Suprapubic skin (tissue), 3 donors: ENCODE results near the gene MDK.

Source experiments
- CTCF ChIP-seq, 2 donors: fragments of 200-600 bp in 1 of 2; fragments of 450-650 bp in 1 of 2; sonication (generic) in 1 of 2; IDR thresholded peaks; one replicate each; pipeline ENCODE4 v1.5.1; 2016 to 2019; ENCODE audit warnings: antibody characterized with exemption in 2 of 2, mild to moderate bottlenecking in 1 of 2, moderate library complexity in 1 of 2
- POLR2A ChIP-seq, 2 donors: fragments of 450-650 bp; IDR thresholded peaks; one replicate each; pipeline ENCODE4 v1.6.1; 2017; ENCODE audit warnings: antibody characterized with exemption in 2 of 2, mild to moderate bottlenecking in 2 of 2, moderate library complexity in 2 of 2

- TF ChIP-seq CTCF (IDR thresholded peaks at IDR 0.05), result peak; percentile 96 to 97
- no peak for TF ChIP-seq POLR2A (IDR thresholded peaks at IDR 0.05)
These were observed 34.4 kb upstream of the MDK start, which contains the start of gene DGKZ for GRCh38 chr11:46346886-46347636.
